H9 (cell line): ENCODE data around the gene ATP5PF. TPM values are rescaled to one million over a fixed set of nuclear protein-coding genes. Genes with fewer than 3 reads are reported as not detected.

ENCODE experiments used
- DNase-seq: peaks from one replicate; pipeline ENCODE4 v3.0.0-alpha.2; 2017
- H2AFZ ChIP-seq: one replicate; pipeline ENCODE4 v1.6.1; 2013; ENCODE audit warnings: mild to moderate bottlenecking, low read length, control low read depth, moderate library complexity
- H2AK5ac ChIP-seq: 2 replicates; pipeline ENCODE4 v1.6.1; 2013; ENCODE audit warnings: low read length, control low read depth, mixed read lengths; ENCODE audit not compliant: insufficient read length
- H2BK120ac ChIP-seq: one replicate; pipeline ENCODE4 v1.6.1; 2013; ENCODE audit warnings: low read depth, mild to moderate bottlenecking, low read length, control low read depth, inconsistent platforms; ENCODE audit not compliant: poor library complexity, severe bottlenecking
- H2BK12ac ChIP-seq: 2 replicates; pipeline ENCODE4 v1.6.1; 2013; ENCODE audit warnings: low read length, control low read depth, mixed read lengths, low read depth; ENCODE audit not compliant: insufficient read length
- H2BK15ac ChIP-seq: 2 replicates; pipeline ENCODE4 v1.6.1; 2013; ENCODE audit warnings: low read depth, low read length, control low read depth
- H2BK20ac ChIP-seq: one replicate; pipeline ENCODE4 v1.6.1; 2013; ENCODE audit warnings: low read depth, mild to moderate bottlenecking, low read length, control low read depth, inconsistent platforms; ENCODE audit not compliant: poor library complexity, severe bottlenecking
- H2BK5ac ChIP-seq: 2 replicates; pipeline ENCODE4 v1.6.1; 2013; ENCODE audit warnings: low read length, control low read depth, mixed read lengths; ENCODE audit not compliant: insufficient read length
- H3K14ac ChIP-seq: 2 replicates; pipeline ENCODE4 v1.6.1; 2013; ENCODE audit warnings: low read length, control low read depth; ENCODE audit not compliant: insufficient read depth
- H3K18ac ChIP-seq: 2 replicates; pipeline ENCODE4 v1.6.1; 2013; ENCODE audit warnings: low read depth, mild to moderate bottlenecking, mixed read lengths, low read length, control low read depth; ENCODE audit not compliant: insufficient read length
- H3K23ac ChIP-seq: 2 replicates; pipeline ENCODE4 v1.6.1; 2013; ENCODE audit warnings: low read length, control low read depth, mixed read lengths, low read depth; ENCODE audit not compliant: insufficient read length
- H3K23me2 ChIP-seq: 2 replicates; pipeline ENCODE4 v1.6.1; 2013; ENCODE audit warnings: low read depth, mild to moderate bottlenecking, mixed read lengths, low read length, control low read depth; ENCODE audit not compliant: insufficient read length, poor library complexity, severe bottlenecking
- H3K27ac ChIP-seq: 2 replicates; pipeline ENCODE4 v1.5.1; 2013; ENCODE audit warnings: low read length, control low read depth, mixed read lengths, low read depth; ENCODE audit not compliant: insufficient read length
- H3K27me3 ChIP-seq: 2 replicates; pipeline ENCODE4 v1.6.1; 2013; ENCODE audit warnings: low read length, control low read depth, inconsistent platforms; ENCODE audit not compliant: insufficient read depth
- H3K4ac ChIP-seq: 2 replicates; pipeline ENCODE4 v1.6.1; 2013; ENCODE audit warnings: low read depth, mild to moderate bottlenecking, control low read depth, inconsistent platforms, low read length, moderate library complexity
- H3K4me1 ChIP-seq: 2 replicates; pipeline ENCODE4 v1.6.1; 2013; ENCODE audit warnings: low read length, control low read depth, inconsistent platforms; ENCODE audit not compliant: insufficient read depth
- H3K4me2 ChIP-seq: 2 replicates; pipeline ENCODE4 v1.6.1; 2013; ENCODE audit warnings: low read length, control low read depth, mixed read lengths; ENCODE audit not compliant: insufficient read length, insufficient read depth
- H3K56ac ChIP-seq: 2 replicates; pipeline ENCODE4 v1.6.1; 2013; ENCODE audit warnings: low read depth, mild to moderate bottlenecking, mixed read lengths, low read length, control low read depth; ENCODE audit not compliant: insufficient read length
- H3K79me1 ChIP-seq: 2 replicates; pipeline ENCODE4 v1.6.1; 2013; ENCODE audit warnings: low read depth, mild to moderate bottlenecking, moderate library complexity, low read length, control low read depth, inconsistent platforms; ENCODE audit not compliant: insufficient read depth, poor library complexity, severe bottlenecking
- H3K79me2 ChIP-seq: 2 replicates; pipeline ENCODE4 v1.6.1; 2013; ENCODE audit warnings: low read length, control low read depth, inconsistent platforms; ENCODE audit not compliant: insufficient read depth
- H3K9ac ChIP-seq: 2 replicates; pipeline ENCODE4 v1.6.1; 2013; ENCODE audit warnings: low read length, control low read depth, mixed read lengths; ENCODE audit not compliant: insufficient read length; ENCODE audit errors: extremely low read depth
- H3K9me3 ChIP-seq: one replicate; pipeline ENCODE4 v1.6.1; 2013; ENCODE audit warnings: low read depth, low read length, inconsistent platforms; ENCODE audit not compliant: control insufficient read depth
- H3T11ph ChIP-seq: one replicate; pipeline ENCODE4 v1.6.1; 2013; ENCODE audit warnings: mild to moderate bottlenecking, low read length, control low read depth, inconsistent platforms
- H4K20me1 ChIP-seq: one replicate; pipeline ENCODE4 v1.6.1; 2013; ENCODE audit not compliant: control insufficient read depth, insufficient read length, insufficient read depth
- H4K5ac ChIP-seq: 2 replicates; pipeline ENCODE4 v1.6.1; 2013; ENCODE audit warnings: low read depth, mild to moderate bottlenecking, mixed read lengths, low read length, control low read depth; ENCODE audit not compliant: insufficient read length
- H4K8ac ChIP-seq: replicated peaks from 2 replicates; pipeline ENCODE4 v1.6.1; 2013; ENCODE audit warnings: low read length, control low read depth, mixed read lengths, low read depth; ENCODE audit not compliant: insufficient read length
- H4K91ac ChIP-seq: 2 replicates; pipeline ENCODE4 v1.6.1; 2013; ENCODE audit warnings: low read depth, mild to moderate bottlenecking, moderate library complexity, mixed read lengths, low read length, control low read depth; ENCODE audit not compliant: insufficient read length
- H3K27ac Mint-ChIP-seq, 3 experiments: 2 replicates in 2 of 3; 3 replicates in 1 of 3; pipeline ENCODE4 v1.8.0; 2020 to 2021; ENCODE audit warnings: mixed read lengths in 3 of 3, mild to moderate bottlenecking in 1 of 3, moderate library complexity in 1 of 3
- H3K27me3 Mint-ChIP-seq: 2 replicates; pipeline ENCODE4 v1.8.0; 2021; ENCODE audit warnings: low read depth, mild to moderate bottlenecking, moderate library complexity, mixed read lengths
- H3K36me3 Mint-ChIP-seq, 3 experiments: 2 replicates in 2 of 3; 3 replicates in 1 of 3; pipeline ENCODE4 v1.8.0; 2020 to 2021; ENCODE audit warnings: low read depth in 3 of 3, mixed read lengths in 3 of 3; ENCODE audit not compliant: insufficient read depth in 1 of 3
- H3K4me1 Mint-ChIP-seq, 2 experiments: 2 replicates each; pipeline ENCODE4 v1.8.0; 2020; ENCODE audit warnings: mixed read lengths in 2 of 2
- H3K4me3 Mint-ChIP-seq, 2 experiments: 2 replicates in 1 of 2; 3 replicates in 1 of 2; pipeline ENCODE4 v1.8.0; 2020 to 2021; ENCODE audit warnings: mild to moderate bottlenecking in 2 of 2, mixed read lengths in 2 of 2, moderate library complexity in 1 of 2
- H3K9me3 Mint-ChIP-seq, 2 experiments: 2 replicates in 1 of 2; 3 replicates in 1 of 2; pipeline ENCODE4 v1.8.0; 2020; ENCODE audit warnings: mild to moderate bottlenecking in 2 of 2, mixed read lengths in 2 of 2, moderate library complexity in 1 of 2
- CTCF ChIP-seq: fragments of 200-600 bp; sonication (generic); conservative IDR thresholded peaks from 3 replicates; pipeline ENCODE4 v1.8.0; 2021; ENCODE audit warnings: antibody characterized with exemption, mild to moderate bottlenecking
- WGBS: extraction: QIAGEN DNeasy Blood & Tissue Kit; methylation state at CpG from one replicate; pipeline ENCODE4 v1.1.7; 2013; ENCODE audit warnings: missing lambda C conversion rate, low lambda C conversion rate, mixed read lengths; ENCODE audit not compliant: insufficient read length; ENCODE audit errors: extremely low coverage; 5-methylcytosine and 5-hydroxymethylcytosine counted together
- total RNA-seq: library from RNA; stranded (reverse); gene quantifications from 2 replicates; pipeline ENCODE4 v1.2.1, GENCODE V29; 2021

The ATP5PF gene
- total RNA-seq, 1 experiment from 2014 or later, result 143 TPM

DNA sequence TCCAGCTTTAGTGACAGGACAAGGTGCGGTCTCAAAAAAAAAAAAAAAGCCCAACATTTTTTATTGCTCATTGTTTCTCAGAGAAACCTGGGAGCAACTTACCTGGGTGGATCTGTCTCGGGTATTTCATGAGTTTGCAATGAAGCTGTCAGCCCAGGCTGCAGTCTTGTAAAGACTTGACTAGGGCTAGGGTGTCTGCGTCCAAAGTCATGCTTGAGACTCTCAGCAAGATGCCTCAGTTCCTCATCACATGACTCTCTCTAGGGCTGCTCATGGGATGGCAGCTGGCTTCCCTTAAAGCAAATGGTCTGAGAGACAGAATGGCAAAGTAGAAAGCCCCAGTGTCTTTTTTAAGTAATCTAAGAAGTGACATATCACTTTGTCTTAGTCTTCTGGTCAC is 8.2 kb upstream of the ATP5PF start:
- no peaks in the 10 kb centered on the region for H3K9me3 Mint-ChIP-seq
- Histone ChIP-seq H3K4me1 (no peaks in the 10 kb centered on the region), H4K20me1 (no peaks in the 10 kb centered on the region), H3T11ph (no peak overlapping the region), H2BK15ac (no peak overlapping the region), H3K23ac (no peak overlapping the region), H2BK20ac (no peak overlapping the region), H3K56ac (no peak overlapping the region), H2BK5ac (no peak overlapping the region), H3K4ac (no peak overlapping the region), H3K27me3 (no peaks in the 10 kb centered on the region), H3K9ac (no peak overlapping the region), H3K79me1 (peaks cover 4% of the 10 kb centered on the region), H2BK12ac (no peak overlapping the region), H2BK120ac (no peak overlapping the region), H3K4me2 (no peak overlapping the region), H3K14ac (no peak overlapping the region), H3K79me2 (peaks cover 6% of the 10 kb centered on the region; the same call in 1 of the 2 replicates), H3K23me2 (no peaks in the 10 kb centered on the region), H2AK5ac (no peak overlapping the region), H4K8ac (no peak overlapping the region), H3K9me3 (no peaks in the 10 kb centered on the region), H2AFZ (no peak overlapping the region), H4K91ac (no peak overlapping the region), H3K18ac (no peak overlapping the region), H3K27ac (no peak overlapping the region), H4K5ac (no peak overlapping the region)
- TF ChIP-seq CTCF, result no peak
- no peaks in the 10 kb centered on the region for H3K27me3 Mint-ChIP-seq
- no peak for DNase-seq
- H3K27ac Mint-ChIP-seq, result peak overlapping the region in 1 of 3 experiments; percentile 37; a peak in 2 of 7 replicates
- peaks cover 0 to 3% of the 10 kb centered on the region in 2 experiments; a peak in 1 of 4 replicates for H3K4me1 Mint-ChIP-seq
- H3K36me3 Mint-ChIP-seq, result peaks cover 0 to 13% (median 7%) of the 10 kb centered on the region in 3 experiments; a peak in 5 of 7 replicates
- H3K4me3 Mint-ChIP-seq, result no peak overlapping the region
- WGBS, result no CpG with 5 or more reads among the region's 3 CpGs
